Uterus (tissue), 4 donors: ENCODE measurements around the gene PREB. TPM values are rescaled to one million over a fixed set of nuclear protein-coding genes. Genes with fewer than 3 reads are reported as not detected.

Source experiments
- DNase-seq, 2 donors: peaks; one replicate each; pipeline ENCODE4 v3.0.0-alpha.2; 2019 to 2020
- H3K27ac ChIP-seq, 2 donors: fragments of 200-600 bp; sonication (generic); 1 replicate in 1 of 2; 2 replicates in 1 of 2; pipeline ENCODE4 v1.5.1; 2016 to 2018
- H3K27me3 ChIP-seq, 2 donors: fragments of 200-600 bp; sonication (generic); one replicate each; pipeline ENCODE4 v1.5.1; 2018 to 2019; ENCODE audit warnings: control low read depth in 1 of 2
- H3K36me3 ChIP-seq, 2 donors: fragments of 200-600 bp; sonication (generic); one replicate each; pipeline ENCODE4 v1.5.1; 2019; ENCODE audit warnings: control low read depth in 1 of 2
- H3K4me1 ChIP-seq, 2 donors: fragments of 200-600 bp; sonication (generic); one replicate each; pipeline ENCODE4 v1.5.1; 2018 to 2019; ENCODE audit warnings: control low read depth in 1 of 2
- H3K4me3 ChIP-seq, 2 donors: fragments of 200-600 bp; sonication (generic); 1 replicate in 1 of 2; 2 replicates in 1 of 2; pipeline ENCODE4 v1.5.1; 2018 to 2019; ENCODE audit warnings: mild to moderate bottlenecking in 1 of 2
- H3K9me3 ChIP-seq, 2 donors: fragments of 200-600 bp; sonication (generic); one replicate each; pipeline ENCODE4 v1.5.1; 2019; ENCODE audit warnings: control low read depth in 1 of 2
- POLR2A ChIP-seq, 2 donors: fragments of 450-650 bp; IDR thresholded peaks; one replicate each; pipeline ENCODE4 v1.6.1; 2016; ENCODE audit warnings: antibody characterized with exemption in 2 of 2, mild to moderate bottlenecking in 1 of 2, moderate library complexity in 1 of 2
- intact Hi-C: fragments of 100-400 bp; cut with DNase I; formaldehyde crosslinking; loops from one replicate; pipeline ENCODE4 v1.15.1; 2023; ENCODE audit warnings: low total_unique reads
- total RNA-seq, 4 donors: library from RNA; depleted of rRNA in 3 of 4; stranded (reverse); fragments of >200 nt in 3 of 4; gene quantifications; one replicate each; pipeline versions ENCODE4 v1.1.0 to v1.2.4, GENCODE V29; 2014 to 2023
- TF ChIP-seq, protein P1 (sequence below), 4 experiments: fragments of 200-600 bp in 2 of 4; fragments of 450-650 bp in 2 of 4; sonication (generic) in 2 of 4; IDR thresholded peaks; one replicate each; pipeline ENCODE4 v1.5.1; 2016 to 2019; ENCODE audit warnings: antibody characterized with exemption in 4 of 4, mild to moderate bottlenecking in 2 of 4, moderate library complexity in 1 of 4
- donor health status: DM: yes; HTN: yes; CAD: no.

PREB gene
- total RNA-seq, 4 donors from 2014 or later, result 37.7 to 91.0 (median 62.9) TPM

DNA sequence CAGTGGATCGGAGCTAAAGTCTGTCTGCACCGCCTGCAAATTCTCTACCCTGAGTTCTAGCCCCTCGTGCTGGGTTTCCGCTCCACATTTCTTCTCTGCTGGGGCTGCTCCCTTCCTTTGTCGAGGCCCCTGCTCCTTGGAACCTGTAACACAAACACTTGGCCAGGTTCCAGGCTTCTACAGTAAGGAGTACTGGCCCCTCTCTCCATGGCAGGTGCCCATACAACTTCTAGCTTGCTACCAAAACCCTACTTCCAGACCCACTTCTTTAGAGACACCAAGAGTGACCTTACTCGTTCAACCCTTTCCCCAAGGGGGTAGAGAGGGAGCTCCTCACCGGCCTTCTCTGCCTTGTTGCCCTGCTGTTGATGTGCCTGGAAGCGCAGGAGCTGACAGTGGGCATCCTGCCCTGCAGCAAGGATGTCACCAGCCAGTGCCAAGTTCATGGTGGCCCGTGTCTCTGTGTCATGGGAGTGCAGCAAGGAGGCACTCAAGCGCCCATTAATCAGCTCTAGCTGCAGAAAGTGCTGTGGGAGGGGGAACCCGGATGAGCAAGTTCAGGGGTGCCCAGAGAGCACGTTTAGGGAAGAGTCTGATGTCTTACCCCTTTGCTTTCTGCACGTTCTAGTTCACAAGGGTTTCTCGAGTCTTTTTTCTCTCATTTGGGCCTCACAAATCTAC, 1.1 kb downstream of the PREB start:
- H3K4me3 ChIP-seq, result peak overlapping the region; percentile 83 to 99
- no peak for DNase-seq
- peaks cover 0 to 12% of the 10 kb centered on the region in 2 donors for H3K4me1 ChIP-seq
- H3K36me3 ChIP-seq, result no peaks in the 10 kb centered on the region
- no peaks in the 10 kb centered on the region for H3K9me3 ChIP-seq
- peak overlapping the region; percentile 89 to 96 for H3K27ac ChIP-seq
- no peaks in the 10 kb centered on the region for H3K27me3 ChIP-seq
- TF ChIP-seq, protein P1, sequence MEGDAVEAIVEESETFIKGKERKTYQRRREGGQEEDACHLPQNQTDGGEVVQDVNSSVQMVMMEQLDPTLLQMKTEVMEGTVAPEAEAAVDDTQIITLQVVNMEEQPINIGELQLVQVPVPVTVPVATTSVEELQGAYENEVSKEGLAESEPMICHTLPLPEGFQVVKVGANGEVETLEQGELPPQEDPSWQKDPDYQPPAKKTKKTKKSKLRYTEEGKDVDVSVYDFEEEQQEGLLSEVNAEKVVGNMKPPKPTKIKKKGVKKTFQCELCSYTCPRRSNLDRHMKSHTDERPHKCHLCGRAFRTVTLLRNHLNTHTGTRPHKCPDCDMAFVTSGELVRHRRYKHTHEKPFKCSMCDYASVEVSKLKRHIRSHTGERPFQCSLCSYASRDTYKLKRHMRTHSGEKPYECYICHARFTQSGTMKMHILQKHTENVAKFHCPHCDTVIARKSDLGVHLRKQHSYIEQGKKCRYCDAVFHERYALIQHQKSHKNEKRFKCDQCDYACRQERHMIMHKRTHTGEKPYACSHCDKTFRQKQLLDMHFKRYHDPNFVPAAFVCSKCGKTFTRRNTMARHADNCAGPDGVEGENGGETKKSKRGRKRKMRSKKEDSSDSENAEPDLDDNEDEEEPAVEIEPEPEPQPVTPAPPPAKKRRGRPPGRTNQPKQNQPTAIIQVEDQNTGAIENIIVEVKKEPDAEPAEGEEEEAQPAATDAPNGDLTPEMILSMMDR (IDR thresholded peaks at IDR 0.05), result no peak
- TF ChIP-seq POLR2A (IDR thresholded peaks at IDR 0.05), result no peak
- intact Hi-C loops, result loop anchor here (10.0 kb wide), 1 partner anchor 61 kb away; no protein-coding TSS in a partner anchor

DNA sequence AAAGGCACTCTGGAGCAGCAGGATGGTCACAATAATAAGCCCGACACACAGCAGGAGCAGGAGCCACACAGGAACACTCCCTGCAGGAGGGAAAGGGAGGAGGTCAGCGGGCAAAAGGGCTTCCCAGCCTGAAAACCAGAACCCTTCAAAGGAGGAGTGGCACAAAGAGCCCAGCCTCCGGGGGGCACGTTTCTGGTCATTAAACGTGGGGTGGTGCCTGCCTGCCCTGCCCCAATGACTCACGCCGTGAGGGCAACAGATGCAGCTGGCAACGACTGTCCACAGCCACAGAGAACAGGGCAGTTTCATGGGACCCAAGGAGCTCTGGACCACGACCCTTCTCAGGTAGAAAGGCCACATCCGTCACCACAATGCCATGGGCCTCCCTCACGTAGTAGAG, 3.0 kb downstream of the PREB start:
- no peaks in the 10 kb centered on the region for H3K9me3 ChIP-seq
- no peaks in the 10 kb centered on the region for H3K27me3 ChIP-seq
- TF ChIP-seq POLR2A (IDR thresholded peaks at IDR 0.05), result no peak
- TF ChIP-seq, protein P1 (IDR thresholded peaks at IDR 0.05), result no peak
- no peaks in the 10 kb centered on the region for H3K36me3 ChIP-seq
- H3K4me3 ChIP-seq, result no peak overlapping the region
- intact Hi-C loops, result loop anchor here (10.0 kb wide), 1 partner anchor 63 kb away; no protein-coding TSS in a partner anchor
- peaks cover 0 to 12% of the 10 kb centered on the region in 2 donors for H3K4me1 ChIP-seq
- no peak overlapping the region for H3K27ac ChIP-seq
- DNase-seq, result no peak

DNA sequence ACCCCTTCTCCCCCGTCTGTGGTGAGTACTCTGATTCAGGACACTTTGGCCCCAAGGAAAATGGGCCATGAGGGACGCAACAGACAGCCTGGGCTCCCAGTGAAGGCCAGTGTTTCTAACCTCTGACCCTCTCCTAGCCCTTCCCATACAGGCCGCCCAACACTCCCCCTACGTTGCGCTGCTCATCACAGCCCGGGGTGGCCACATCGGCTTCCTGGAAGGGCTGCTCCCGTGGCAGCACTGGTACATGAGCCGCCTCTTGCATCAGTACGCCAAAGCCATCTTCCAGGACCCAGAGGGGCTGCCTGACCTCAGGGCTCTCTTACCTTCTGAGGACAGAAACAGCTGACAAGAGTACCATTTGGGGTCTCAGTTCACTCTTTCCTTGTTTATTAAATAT, 4.0 kb downstream of the PREB start:
- Histone ChIP-seq H3K27me3 (no peaks in the 10 kb centered on the region), H3K27ac (no peak overlapping the region), H3K9me3 (no peaks in the 10 kb centered on the region), H3K4me3 (no peak overlapping the region), H3K4me1 (peaks cover 0 to 12% of the 10 kb centered on the region in 2 donors), H3K36me3 (no peaks in the 10 kb centered on the region)
- intact Hi-C loops, result loop anchor here (10.0 kb wide), 1 partner anchor 64 kb away; no protein-coding TSS in a partner anchor
- DNase-seq, result no peak
- TF ChIP-seq POLR2A (IDR thresholded peaks at IDR 0.05), result no peak
- TF ChIP-seq, protein P1 (IDR thresholded peaks at IDR 0.05), result no peak

DNA sequence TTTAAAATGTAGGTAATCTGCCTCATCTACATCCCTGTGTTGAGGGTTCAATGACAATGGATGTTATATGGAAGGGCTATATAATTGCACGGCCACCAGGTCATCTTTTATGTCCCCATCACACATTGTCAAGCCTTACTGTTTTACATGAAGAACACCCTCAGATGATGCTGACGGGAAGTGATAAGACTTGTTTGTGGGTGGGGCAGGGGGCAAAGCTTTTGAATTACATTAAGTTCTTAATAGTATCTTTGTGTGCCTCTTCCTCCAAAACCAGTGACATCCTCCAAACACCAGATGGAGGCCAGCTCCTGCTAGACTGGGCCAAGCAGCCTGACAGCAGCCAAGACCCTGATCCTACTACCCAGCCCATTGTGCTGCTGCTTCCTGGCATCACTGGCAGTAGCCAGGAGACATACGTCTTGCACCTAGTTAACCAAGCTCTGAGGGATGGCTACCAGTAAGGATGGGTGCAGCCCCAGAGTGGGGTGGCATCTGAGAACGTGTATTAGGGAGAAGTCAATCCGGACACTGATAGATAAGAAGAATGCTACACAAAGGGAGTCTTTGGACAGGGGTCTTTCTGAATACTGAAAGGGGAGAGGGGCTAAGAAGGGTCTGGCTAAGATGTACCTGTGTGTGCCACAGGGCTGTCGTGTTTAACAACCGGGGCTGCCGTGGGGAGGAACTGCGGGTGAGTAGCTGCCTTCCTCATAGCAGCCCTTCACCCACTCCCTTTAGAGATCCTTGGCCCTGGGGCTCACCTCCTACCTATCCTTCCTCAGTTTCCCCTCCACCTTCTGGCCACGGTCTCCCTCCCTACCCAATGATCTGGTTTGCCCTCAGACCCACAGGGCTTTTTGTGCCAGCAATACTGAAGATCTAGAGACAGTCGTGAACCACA, 5.5 kb downstream of the PREB start:
- H3K4me1 ChIP-seq, result peaks cover 0 to 12% of the 10 kb centered on the region in 2 donors
- TF ChIP-seq, protein P1 (IDR thresholded peaks at IDR 0.05), result no peak
- no peak for TF ChIP-seq POLR2A (IDR thresholded peaks at IDR 0.05)
- H3K27me3 ChIP-seq, result no peaks in the 10 kb centered on the region
- H3K36me3 ChIP-seq, result no peaks in the 10 kb centered on the region
- intact Hi-C loops, result no loop called here
- no peak overlapping the region for H3K27ac ChIP-seq
- no peak overlapping the region for H3K4me3 ChIP-seq
- no peak for DNase-seq
- H3K9me3 ChIP-seq, result no peaks in the 10 kb centered on the region
